Mucosa of stomach (tissue), 1 donor: Measurements from ENCODE around the gene AGPAT4.

Source experiments
- H3K27me3 ChIP-seq: one replicate; pipeline ENCODE4 v1.7.0; 2013; ENCODE audit warnings: mild to moderate bottlenecking, low read length; ENCODE audit not compliant: control insufficient read depth, insufficient read depth
- H3K36me3 ChIP-seq: one replicate; pipeline ENCODE4 v1.7.0; 2013; ENCODE audit warnings: low read length; ENCODE audit not compliant: control insufficient read depth, insufficient read depth
- H3K4me1 ChIP-seq: one replicate; pipeline ENCODE4 v1.7.0; 2013; ENCODE audit warnings: mild to moderate bottlenecking, low read length; ENCODE audit not compliant: control insufficient read depth, insufficient read depth
- H3K4me3 ChIP-seq: one replicate; pipeline ENCODE4 v1.7.0; 2013; ENCODE audit warnings: low read length
- H3K9ac ChIP-seq: one replicate; pipeline ENCODE4 v1.7.0; 2013; ENCODE audit warnings: mild to moderate bottlenecking, low read length, moderate library complexity
- H3K9me3 ChIP-seq: one replicate; pipeline ENCODE4 v1.7.0; 2013; ENCODE audit warnings: mild to moderate bottlenecking, low read length, moderate library complexity; ENCODE audit not compliant: control insufficient read depth
- donor health status: Pancreatic carcinoma.

Gene AGPAT4

GRCh38 chr6:161101517-161101916, 172.3 kb downstream of the AGPAT4 start:
- Histone ChIP-seq H3K9me3 (no peaks in the 10 kb centered on the region), H3K4me1 (no peaks in the 10 kb centered on the region), H3K27me3 (no peaks in the 10 kb centered on the region), H3K4me3 (no peak overlapping the region), H3K36me3 (no peaks in the 10 kb centered on the region), H3K9ac (no peak overlapping the region)

- Histone ChIP-seq H3K27me3 (no peaks in the 10 kb centered on the region), H3K9ac (no peak overlapping the region), H3K36me3 (no peaks in the 10 kb centered on the region), H3K9me3 (no peaks in the 10 kb centered on the region), H3K4me3 (no peak overlapping the region), H3K4me1 (no peaks in the 10 kb centered on the region)
Measured at GRCh38 chr6:161100072-161100471, 173.8 kb downstream of the AGPAT4 start.

- H3K27me3 ChIP-seq, result no peaks in the 10 kb centered on the region
- no peaks in the 10 kb centered on the region for H3K4me1 ChIP-seq
- H3K9ac ChIP-seq, result no peak overlapping the region
- H3K36me3 ChIP-seq, result no peaks in the 10 kb centered on the region
- no peak overlapping the region for H3K4me3 ChIP-seq
- H3K9me3 ChIP-seq, result no peaks in the 10 kb centered on the region
Measured at GRCh38 chr6:161095916-161096315, 177.9 kb downstream of the AGPAT4 start.

DNA sequence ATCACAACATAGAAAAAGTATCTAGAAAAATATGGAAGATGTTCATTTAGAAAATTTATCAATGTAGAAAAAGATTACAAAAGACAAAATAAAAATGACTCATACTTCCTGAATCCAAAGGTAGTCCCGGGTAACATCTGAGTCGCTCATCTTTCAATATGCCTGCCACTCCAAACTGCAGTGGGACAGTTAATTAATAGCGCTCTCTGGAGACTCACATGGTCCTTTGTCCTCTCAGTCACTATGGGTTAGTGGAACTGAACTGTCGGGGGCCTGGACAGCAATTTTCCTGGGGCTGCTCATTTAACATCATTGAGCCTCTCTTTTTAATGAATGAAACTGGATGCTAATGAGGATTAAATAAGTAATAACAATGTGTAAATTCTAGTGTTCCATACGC, 178.9 kb downstream of the AGPAT4 start:
- Histone ChIP-seq H3K9me3 (no peaks in the 10 kb centered on the region), H3K4me3 (no peak overlapping the region), H3K9ac (no peak overlapping the region), H3K27me3 (no peaks in the 10 kb centered on the region), H3K4me1 (no peaks in the 10 kb centered on the region), H3K36me3 (no peaks in the 10 kb centered on the region)

DNA sequence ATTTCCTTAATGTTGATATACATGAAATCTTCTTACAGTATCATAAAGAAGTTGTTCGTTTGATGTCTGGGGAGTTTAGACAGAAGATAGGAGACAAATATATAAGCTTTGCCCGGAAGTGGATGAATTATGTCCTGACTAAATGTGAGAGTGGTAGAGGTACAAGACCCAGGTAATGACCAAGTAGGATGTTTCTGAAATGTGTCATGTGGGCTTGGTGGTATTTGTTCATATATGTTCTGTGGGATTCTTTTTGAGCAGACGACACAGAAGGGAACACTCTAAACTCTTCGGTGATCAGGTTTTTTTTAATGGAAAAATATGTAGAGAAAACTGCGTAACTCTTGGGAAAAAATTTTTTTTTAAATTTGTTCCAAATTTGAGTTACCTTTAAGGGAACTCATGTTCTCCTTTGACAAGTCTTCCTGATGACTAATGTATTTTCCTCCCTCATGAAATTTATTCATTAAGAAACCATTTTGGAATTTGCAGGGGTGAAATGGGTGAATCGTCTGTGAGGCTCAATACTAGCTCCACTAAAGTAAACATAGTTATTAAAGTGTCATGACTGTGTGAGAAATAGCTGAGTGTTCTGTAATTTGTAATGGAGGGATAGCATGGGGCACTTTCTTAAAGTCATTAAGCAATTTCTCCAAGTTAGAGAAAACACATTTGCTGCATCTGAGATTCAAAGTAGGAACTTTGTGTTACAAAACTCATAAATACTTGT, 181.7 kb downstream of the AGPAT4 start:
- Histone ChIP-seq H3K4me3 (no peak overlapping the region), H3K4me1 (no peaks in the 10 kb centered on the region), H3K9me3 (no peaks in the 10 kb centered on the region), H3K27me3 (no peaks in the 10 kb centered on the region), H3K9ac (no peak overlapping the region), H3K36me3 (peaks cover 9% of the 10 kb centered on the region)

DNA sequence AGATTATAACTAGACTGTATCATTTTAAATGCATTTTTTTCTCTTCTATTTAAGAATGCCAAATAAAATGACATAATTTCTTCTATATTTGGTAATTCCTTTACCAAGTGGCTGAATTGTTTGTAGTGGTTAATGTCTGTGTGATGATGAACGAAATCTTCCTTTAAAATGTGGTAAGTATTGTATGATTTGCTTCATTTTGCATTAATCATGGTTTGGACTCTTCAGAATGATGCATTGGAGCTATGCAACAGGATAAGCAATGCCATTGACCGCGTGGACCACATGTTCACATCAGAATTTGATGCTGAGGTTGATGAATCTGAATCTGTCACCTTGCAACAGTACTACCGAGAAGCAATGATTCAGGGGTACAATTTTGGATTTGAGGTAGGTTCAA, 182.7 kb downstream of the AGPAT4 start:
- Histone ChIP-seq H3K27me3 (no peaks in the 10 kb centered on the region), H3K36me3 (peaks cover 9% of the 10 kb centered on the region), H3K9me3 (no peaks in the 10 kb centered on the region), H3K4me3 (no peak overlapping the region), H3K9ac (no peak overlapping the region), H3K4me1 (no peaks in the 10 kb centered on the region)

DNA sequence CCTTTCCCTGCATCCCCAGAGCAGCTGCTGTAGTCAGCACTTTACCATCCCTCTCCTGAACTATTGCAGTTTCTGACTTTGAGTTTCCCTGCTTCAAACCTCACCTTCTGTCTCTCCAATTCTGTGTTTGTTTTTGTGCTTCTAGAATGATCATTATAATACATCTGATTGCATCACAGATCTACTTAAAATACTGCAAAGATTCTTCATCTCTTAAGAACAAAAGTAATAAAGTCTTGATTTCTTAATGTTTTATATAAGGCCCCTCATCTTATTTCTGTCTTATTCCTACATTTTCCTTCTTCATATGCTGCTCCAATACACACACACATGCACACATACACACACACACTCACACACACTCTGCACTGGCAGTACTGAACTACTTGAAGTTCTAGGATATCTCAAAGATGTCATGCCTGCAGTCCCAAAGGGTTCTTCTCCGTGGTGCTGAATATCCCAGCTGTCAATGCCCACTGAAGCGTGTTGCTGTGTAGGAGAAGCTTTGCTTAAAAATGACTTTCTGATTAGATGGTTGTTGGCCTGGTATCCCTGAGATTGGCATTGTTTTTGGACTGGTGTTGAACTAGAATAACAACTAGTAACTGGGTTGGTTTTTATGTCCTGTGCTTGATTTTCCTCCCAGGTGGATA, 185.1 kb downstream of the AGPAT4 start:
- Histone ChIP-seq H3K4me1 (no peaks in the 10 kb centered on the region), H3K4me3 (no peak overlapping the region), H3K9me3 (no peaks in the 10 kb centered on the region), H3K36me3 (peaks cover 9% of the 10 kb centered on the region), H3K9ac (no peak overlapping the region), H3K27me3 (no peaks in the 10 kb centered on the region)

GRCh38 chr6:161085246-161085645, 188.6 kb downstream of the AGPAT4 start:
- Histone ChIP-seq H3K36me3 (peaks cover 9% of the 10 kb centered on the region), H3K27me3 (no peaks in the 10 kb centered on the region), H3K4me1 (no peaks in the 10 kb centered on the region), H3K4me3 (no peak overlapping the region), H3K9ac (no peak overlapping the region), H3K9me3 (no peaks in the 10 kb centered on the region)

GRCh38 chr6:161082215-161082614, 191.6 kb downstream of the AGPAT4 start:
- no peak overlapping the region for H3K9ac ChIP-seq
- no peak overlapping the region for H3K4me3 ChIP-seq
- H3K9me3 ChIP-seq, result no peaks in the 10 kb centered on the region
- no peaks in the 10 kb centered on the region for H3K36me3 ChIP-seq
- no peaks in the 10 kb centered on the region for H3K4me1 ChIP-seq
- H3K27me3 ChIP-seq, result no peaks in the 10 kb centered on the region

GRCh38 chr6:161080263-161080970, 193.4 kb downstream of the AGPAT4 start:
- Histone ChIP-seq H3K27me3 (no peaks in the 10 kb centered on the region), H3K36me3 (no peaks in the 10 kb centered on the region), H3K4me3 (no peak overlapping the region), H3K9ac (no peak overlapping the region), H3K9me3 (no peaks in the 10 kb centered on the region), H3K4me1 (no peaks in the 10 kb centered on the region)
